Neural progenitor cell (in vitro differentiated cells): ENCODE measurements around the gene SLC6A3. TPM values are rescaled to one million over a fixed set of nuclear protein-coding genes. Genes with fewer than 3 reads are reported as not detected.

ENCODE experiments used
- DNase-seq: peaks from one replicate; pipeline ENCODE4 v3.0.0-alpha.2; 2016; ENCODE audit warnings: low spot score
- H2AFZ ChIP-seq: fragments of 200-600 bp; sonication (generic); replicated peaks from 2 replicates; pipeline ENCODE4 v1.6.1; 2016; ENCODE audit warnings: antibody characterized with exemption
- H3F3A ChIP-seq: fragments of 200-600 bp; sonication (generic); 2 replicates; pipeline ENCODE4 v1.6.1; 2016; ENCODE audit warnings: antibody characterized with exemption, low read depth
- H3K27ac ChIP-seq: fragments of 200-600 bp; sonication (generic); 2 replicates; pipeline ENCODE4 v1.5.1; 2016; ENCODE audit warnings: mild to moderate bottlenecking
- H3K27me3 ChIP-seq: fragments of 200-600 bp; sonication (generic); 2 replicates; pipeline ENCODE4 v1.6.1; 2016; ENCODE audit warnings: mild to moderate bottlenecking, moderate library complexity
- H3K36me3 ChIP-seq: fragments of 200-600 bp; sonication (generic); 2 replicates; pipeline ENCODE4 v1.5.1; 2016
- H3K4me1 ChIP-seq: fragments of 200-600 bp; sonication (generic); 2 replicates; pipeline ENCODE4 v1.6.1; 2016; ENCODE audit warnings: mixed run types
- H3K4me2 ChIP-seq: fragments of 200-600 bp; sonication (generic); 2 replicates; pipeline ENCODE4 v1.6.1; 2016
- H3K4me3 ChIP-seq: fragments of 200-600 bp; sonication (generic); 2 replicates; pipeline ENCODE4 v1.5.1; 2016
- H3K79me2 ChIP-seq: fragments of 200-600 bp; sonication (generic); 2 replicates; pipeline ENCODE4 v1.6.1; 2016; ENCODE audit warnings: low read depth
- H3K9ac ChIP-seq: fragments of 200-600 bp; sonication (generic); 2 replicates; pipeline ENCODE4 v1.6.1; 2016
- H3K9me3 ChIP-seq: fragments of 200-600 bp; sonication (generic); 2 replicates; pipeline ENCODE4 v1.5.1; 2016; ENCODE audit warnings: low read depth
- H4K20me1 ChIP-seq: fragments of 200-600 bp; sonication (generic); 2 replicates; pipeline ENCODE4 v1.6.1; 2016; ENCODE audit warnings: low read depth
- H3K27ac Mint-ChIP-seq: 3 replicates; pipeline ENCODE4 v1.8.0; 2021; ENCODE audit warnings: mixed read lengths
- H3K27me3 Mint-ChIP-seq: 2 replicates; pipeline ENCODE4 v1.8.0; 2022; ENCODE audit warnings: low read depth, mild to moderate bottlenecking, inconsistent platforms, moderate library complexity, mixed read lengths; ENCODE audit not compliant: insufficient read depth
- H3K36me3 Mint-ChIP-seq: 3 replicates; pipeline ENCODE4 v1.8.0; 2021; ENCODE audit warnings: mixed read lengths
- H3K4me1 Mint-ChIP-seq: 3 replicates; pipeline ENCODE4 v1.8.0; 2021; ENCODE audit warnings: mixed read lengths
- H3K4me3 Mint-ChIP-seq: 3 replicates; pipeline ENCODE4 v1.8.0; 2021; ENCODE audit warnings: mild to moderate bottlenecking, moderate library complexity, mixed read lengths
- H3K9me3 Mint-ChIP-seq: 3 replicates; pipeline ENCODE4 v1.8.0; 2020; ENCODE audit warnings: mixed read lengths
- EZH2 ChIP-seq: fragments of 200-600 bp; sonication (generic); IDR thresholded peaks from 2 replicates; pipeline ENCODE4 v1.6.1; 2017; ENCODE audit warnings: antibody characterized with exemption, mild to moderate bottlenecking, moderate library complexity
- EZH2phosphoT487 ChIP-seq: fragments of 200-600 bp; sonication (generic); IDR thresholded peaks from 2 replicates; pipeline ENCODE4 v1.6.1; 2017; ENCODE audit warnings: antibody characterized with exemption
- total RNA-seq: library from RNA; depleted of rRNA; stranded (reverse); fragments of >200 nt; gene quantifications from 2 replicates; pipeline ENCODE4 v1.2.3, GENCODE V29; 2015; ENCODE audit warnings: low replicate concordance
- TF ChIP-seq, protein P1 (sequence below): fragments of 200-600 bp; sonication (generic); IDR thresholded peaks from 2 replicates; pipeline ENCODE4 v1.5.1; 2017; ENCODE audit warnings: antibody characterized with exemption, mild to moderate bottlenecking

Gene SLC6A3
- total RNA-seq, 1 donor from 2014 or later: 0.32 TPM

DNA sequence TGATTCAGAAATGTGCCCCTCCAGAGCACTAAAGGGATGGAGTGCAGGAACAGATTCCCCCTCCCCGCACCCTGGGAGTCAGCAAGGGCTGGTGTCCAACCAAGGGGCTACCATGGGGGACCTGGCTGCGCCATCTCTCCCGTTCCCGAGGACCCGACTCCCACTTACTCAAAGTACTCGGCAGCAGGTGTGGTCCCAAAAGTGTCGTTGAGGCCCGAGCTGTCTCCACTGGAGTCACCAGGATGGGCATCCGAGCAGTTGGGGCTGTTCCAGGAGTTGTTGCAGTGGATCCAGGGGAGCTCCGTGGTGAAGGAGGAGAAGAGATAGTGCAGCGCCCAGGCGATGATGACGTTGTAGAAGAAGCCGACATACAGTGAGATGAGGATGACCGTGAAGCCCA lies 12.9 kb downstream of the SLC6A3 start:
- H3K79me2 ChIP-seq: no peaks in the 10 kb centered on the region
- no peaks in the 10 kb centered on the region for H3K27me3 ChIP-seq
- H3K27ac ChIP-seq: no peak overlapping the region
- no peak overlapping the region for H3K4me3 ChIP-seq
- no peak overlapping the region for H3K9ac ChIP-seq
- no peaks in the 10 kb centered on the region for H3K36me3 Mint-ChIP-seq
- TF ChIP-seq EZH2 (no peak), EZH2phosphoT487 (no peak)
- TF ChIP-seq, protein P1, sequence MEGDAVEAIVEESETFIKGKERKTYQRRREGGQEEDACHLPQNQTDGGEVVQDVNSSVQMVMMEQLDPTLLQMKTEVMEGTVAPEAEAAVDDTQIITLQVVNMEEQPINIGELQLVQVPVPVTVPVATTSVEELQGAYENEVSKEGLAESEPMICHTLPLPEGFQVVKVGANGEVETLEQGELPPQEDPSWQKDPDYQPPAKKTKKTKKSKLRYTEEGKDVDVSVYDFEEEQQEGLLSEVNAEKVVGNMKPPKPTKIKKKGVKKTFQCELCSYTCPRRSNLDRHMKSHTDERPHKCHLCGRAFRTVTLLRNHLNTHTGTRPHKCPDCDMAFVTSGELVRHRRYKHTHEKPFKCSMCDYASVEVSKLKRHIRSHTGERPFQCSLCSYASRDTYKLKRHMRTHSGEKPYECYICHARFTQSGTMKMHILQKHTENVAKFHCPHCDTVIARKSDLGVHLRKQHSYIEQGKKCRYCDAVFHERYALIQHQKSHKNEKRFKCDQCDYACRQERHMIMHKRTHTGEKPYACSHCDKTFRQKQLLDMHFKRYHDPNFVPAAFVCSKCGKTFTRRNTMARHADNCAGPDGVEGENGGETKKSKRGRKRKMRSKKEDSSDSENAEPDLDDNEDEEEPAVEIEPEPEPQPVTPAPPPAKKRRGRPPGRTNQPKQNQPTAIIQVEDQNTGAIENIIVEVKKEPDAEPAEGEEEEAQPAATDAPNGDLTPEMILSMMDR: no peak
- no peaks in the 10 kb centered on the region for H3K36me3 ChIP-seq
- no peak for DNase-seq
- no peaks in the 10 kb centered on the region for H4K20me1 ChIP-seq
- peaks cover 3% of the 10 kb centered on the region for H3K9me3 ChIP-seq
- no peak overlapping the region for H2AFZ ChIP-seq
- peaks cover 37% of the 10 kb centered on the region for H3K9me3 Mint-ChIP-seq
- H3K4me2 ChIP-seq: no peak overlapping the region
- H3K4me3 Mint-ChIP-seq: no peak overlapping the region
- H3K4me1 ChIP-seq: no peaks in the 10 kb centered on the region
- H3K4me1 Mint-ChIP-seq: peaks cover 2% of the 10 kb centered on the region
- H3K27me3 Mint-ChIP-seq: peaks cover 9% of the 10 kb centered on the region
- H3K27ac Mint-ChIP-seq: no peak overlapping the region
- no peaks in the 10 kb centered on the region for H3F3A ChIP-seq

DNA sequence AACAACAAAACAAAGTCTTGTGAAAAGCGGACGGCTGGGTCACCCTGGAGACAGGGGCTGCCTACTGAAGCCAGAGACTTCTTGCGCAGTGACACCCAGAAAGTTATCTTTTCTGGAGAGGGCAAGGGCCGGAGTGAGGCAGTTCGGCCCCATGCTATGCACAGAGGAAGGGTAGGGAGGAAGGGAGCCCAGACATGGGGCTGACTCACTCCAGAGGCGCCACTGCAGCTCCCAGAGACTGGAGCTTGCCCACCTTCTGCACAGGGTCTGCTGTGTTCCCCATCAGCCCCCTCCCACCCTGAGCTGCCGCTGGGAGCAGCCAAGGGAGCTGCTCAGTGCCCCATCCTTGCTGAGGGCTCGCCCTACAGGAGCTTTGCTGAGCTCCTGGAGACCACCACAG lies 13.3 kb downstream of the SLC6A3 start:
- H3K9ac ChIP-seq: no peak overlapping the region
- no peaks in the 10 kb centered on the region for H4K20me1 ChIP-seq
- no peaks in the 10 kb centered on the region for H3K27me3 ChIP-seq
- H3F3A ChIP-seq: no peaks in the 10 kb centered on the region
- DNase-seq: no peak
- H3K4me2 ChIP-seq: no peak overlapping the region
- TF ChIP-seq EZH2phosphoT487: no peak
- TF ChIP-seq, protein P1: no peak
- no peak for TF ChIP-seq EZH2
- peaks cover 2% of the 10 kb centered on the region for H3K4me1 Mint-ChIP-seq
- H2AFZ ChIP-seq: no peak overlapping the region
- H3K9me3 ChIP-seq: peaks cover 3% of the 10 kb centered on the region
- H3K27me3 Mint-ChIP-seq: peaks cover 9% of the 10 kb centered on the region
- no peaks in the 10 kb centered on the region for H3K4me1 ChIP-seq
- no peak overlapping the region for H3K4me3 ChIP-seq
- H3K36me3 Mint-ChIP-seq: no peaks in the 10 kb centered on the region
- H3K4me3 Mint-ChIP-seq: no peak overlapping the region
- H3K27ac ChIP-seq: no peak overlapping the region
- no peak overlapping the region for H3K27ac Mint-ChIP-seq
- no peaks in the 10 kb centered on the region for H3K36me3 ChIP-seq
- no peaks in the 10 kb centered on the region for H3K79me2 ChIP-seq
- H3K9me3 Mint-ChIP-seq: peaks cover 40% of the 10 kb centered on the region

DNA sequence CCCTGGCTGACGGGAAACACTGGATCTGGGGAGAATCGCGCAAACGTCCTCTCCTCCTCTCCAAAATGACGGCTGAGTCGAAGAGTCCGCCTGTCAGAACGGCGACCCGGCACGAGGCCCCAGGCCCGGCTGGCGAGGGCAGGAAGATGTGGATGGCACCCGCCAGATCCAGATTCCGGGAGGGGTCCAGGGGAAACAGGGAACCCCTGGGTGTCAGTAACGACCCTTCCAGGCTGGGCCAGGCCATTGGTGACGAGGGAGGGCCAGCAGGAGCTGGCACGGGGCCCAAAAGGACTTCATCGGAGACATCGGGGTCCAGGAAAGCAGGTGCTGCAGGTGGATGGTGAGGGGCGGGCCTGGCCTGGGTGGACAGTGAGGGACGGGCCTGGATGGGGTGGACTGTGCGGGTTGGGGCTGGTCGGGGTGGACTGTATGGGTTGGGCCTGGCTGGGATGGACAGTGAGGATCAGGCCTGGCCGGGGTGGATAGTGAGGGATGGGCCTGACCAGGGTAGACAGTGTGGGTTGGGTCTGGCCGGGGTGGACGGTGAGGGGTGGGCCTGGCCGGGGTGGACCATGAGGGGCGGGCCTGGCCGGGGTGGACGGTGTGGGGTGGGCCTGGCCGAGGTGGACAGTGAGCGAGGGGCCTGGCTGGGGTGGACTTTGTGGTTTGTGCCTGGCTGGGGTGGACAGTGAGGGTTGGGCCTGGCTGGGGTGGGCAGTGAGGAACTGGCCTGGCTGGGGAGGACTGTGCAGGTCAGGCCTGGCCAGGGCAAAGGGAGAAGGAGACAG lies 14.0 kb downstream of the SLC6A3 start:
- H4K20me1 ChIP-seq: no peaks in the 10 kb centered on the region
- no peak overlapping the region for H3K27ac Mint-ChIP-seq
- peak overlapping the region; percentile 57 for H3K4me3 Mint-ChIP-seq
- no peaks in the 10 kb centered on the region for H3K79me2 ChIP-seq
- no peak overlapping the region for H3K4me2 ChIP-seq
- no peaks in the 10 kb centered on the region for H3K36me3 ChIP-seq
- no peak for DNase-seq
- H3F3A ChIP-seq: no peaks in the 10 kb centered on the region
- H3K9me3 Mint-ChIP-seq: peaks cover 44% of the 10 kb centered on the region
- no peaks in the 10 kb centered on the region for H3K4me1 ChIP-seq
- H3K36me3 Mint-ChIP-seq: no peaks in the 10 kb centered on the region
- H3K27me3 Mint-ChIP-seq: peaks cover 9% of the 10 kb centered on the region
- H2AFZ ChIP-seq: no peak overlapping the region
- no peak overlapping the region for H3K4me3 ChIP-seq
- no peaks in the 10 kb centered on the region for H3K27me3 ChIP-seq
- H3K9ac ChIP-seq: no peak overlapping the region
- TF ChIP-seq EZH2 (no peak), EZH2phosphoT487 (no peak)
- TF ChIP-seq, protein P1: no peak
- peaks cover 2% of the 10 kb centered on the region for H3K4me1 Mint-ChIP-seq
- no peak overlapping the region for H3K27ac ChIP-seq
- peaks cover 3% of the 10 kb centered on the region for H3K9me3 ChIP-seq
